Suprapubic skin (tissue), 3 donors: ENCODE data around the gene C2CD2L.

Experiments
- CTCF ChIP-seq, 2 donors: fragments of 200-600 bp in 1 of 2; fragments of 450-650 bp in 1 of 2; sonication (generic) in 1 of 2; IDR thresholded peaks; one replicate each; pipeline ENCODE4 v1.5.1; 2016 to 2019; ENCODE audit warnings: antibody characterized with exemption in 2 of 2, mild to moderate bottlenecking in 1 of 2, moderate library complexity in 1 of 2
- POLR2A ChIP-seq, 2 donors: fragments of 450-650 bp; IDR thresholded peaks; one replicate each; pipeline ENCODE4 v1.6.1; 2017; ENCODE audit warnings: antibody characterized with exemption in 2 of 2, mild to moderate bottlenecking in 2 of 2, moderate library complexity in 2 of 2

GRCh38 chr11:119095066-119095880, 11.9 kb upstream of the C2CD2L start:
- TF ChIP-seq CTCF (IDR thresholded peaks at IDR 0.05) (no peak), POLR2A (IDR thresholded peaks at IDR 0.05) (peak; percentile 94 to 99)
